ENCODE results near the gene SPARC.

- TF ChIP-seq CTCF (IDR thresholded peaks at IDR 0.05) (no peak), POLR2A (IDR thresholded peaks at IDR 0.05) (no peak), POLR2AphosphoS5 (IDR thresholded peaks at IDR 0.05; ENCODE audit: insufficient read depth in 1 of 2, low read depth in 1 of 2) (no peak)
These were observed 48.1 kb downstream of the SPARC start for GRCh38 chr5:151638619-151639018.
